PC-3 (cell line): ENCODE measurements around the gene CLDN15.

Source experiments
- EZH2 ChIP-seq: fragments of 300-600 bp; sonication (generic); IDR thresholded peaks from one replicate; pipeline ENCODE4 v1.6.1; 2017; ENCODE audit warnings: antibody characterized with exemption, mild to moderate bottlenecking, low read length; ENCODE audit not compliant: unreplicated experiment
- EZH2phosphoT487 ChIP-seq: fragments of 300-600 bp; sonication (generic); IDR thresholded peaks from 2 replicates; pipeline ENCODE4 v1.6.1; 2018; ENCODE audit warnings: mild to moderate bottlenecking, antibody characterized with exemption, low read length, borderline replicate concordance
- TF ChIP-seq, protein P1 (sequence below): fragments of 300-600 bp; sonication (generic); conservative IDR thresholded peaks from 2 replicates; pipeline ENCODE4 v1.5.1; 2017; ENCODE audit warnings: antibody characterized with exemption, low read depth, mild to moderate bottlenecking, low read length

DNA sequence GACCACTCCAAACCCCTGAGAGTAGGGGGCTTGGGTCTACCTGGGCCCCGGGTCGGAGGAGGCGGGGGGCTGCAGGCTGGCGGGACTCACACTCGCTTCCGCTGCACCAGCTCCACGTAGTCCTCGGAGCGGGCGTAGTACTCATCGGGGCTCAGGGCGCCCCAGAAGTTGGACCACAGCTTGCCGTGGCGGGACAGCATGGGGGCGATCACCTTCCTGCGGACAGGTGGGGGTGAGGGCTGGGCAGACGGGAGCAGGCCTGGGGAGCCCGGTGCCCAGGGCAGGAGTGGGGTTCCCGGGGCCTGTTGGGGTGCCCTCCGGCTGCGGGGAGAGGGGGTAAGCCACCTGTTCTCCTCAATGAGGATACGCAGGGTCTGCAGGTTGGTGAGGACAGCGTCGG lies 26.1 kb downstream of the CLDN15 start:
- TF ChIP-seq, protein P1, sequence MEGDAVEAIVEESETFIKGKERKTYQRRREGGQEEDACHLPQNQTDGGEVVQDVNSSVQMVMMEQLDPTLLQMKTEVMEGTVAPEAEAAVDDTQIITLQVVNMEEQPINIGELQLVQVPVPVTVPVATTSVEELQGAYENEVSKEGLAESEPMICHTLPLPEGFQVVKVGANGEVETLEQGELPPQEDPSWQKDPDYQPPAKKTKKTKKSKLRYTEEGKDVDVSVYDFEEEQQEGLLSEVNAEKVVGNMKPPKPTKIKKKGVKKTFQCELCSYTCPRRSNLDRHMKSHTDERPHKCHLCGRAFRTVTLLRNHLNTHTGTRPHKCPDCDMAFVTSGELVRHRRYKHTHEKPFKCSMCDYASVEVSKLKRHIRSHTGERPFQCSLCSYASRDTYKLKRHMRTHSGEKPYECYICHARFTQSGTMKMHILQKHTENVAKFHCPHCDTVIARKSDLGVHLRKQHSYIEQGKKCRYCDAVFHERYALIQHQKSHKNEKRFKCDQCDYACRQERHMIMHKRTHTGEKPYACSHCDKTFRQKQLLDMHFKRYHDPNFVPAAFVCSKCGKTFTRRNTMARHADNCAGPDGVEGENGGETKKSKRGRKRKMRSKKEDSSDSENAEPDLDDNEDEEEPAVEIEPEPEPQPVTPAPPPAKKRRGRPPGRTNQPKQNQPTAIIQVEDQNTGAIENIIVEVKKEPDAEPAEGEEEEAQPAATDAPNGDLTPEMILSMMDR = no peak
- no peak for TF ChIP-seq EZH2
- TF ChIP-seq EZH2phosphoT487 = no peak
